Upper lobe of left lung (tissue), 4 donors: ENCODE measurements around the gene SARNP.

ENCODE experiments used
- POLR2AphosphoS5 ChIP-seq, 2 donors: sonication (generic); formaldehyde crosslinking; IDR thresholded peaks; one replicate each; pipeline ENCODE4 v1.5.1; 2017; ENCODE audit warnings: antibody characterized with exemption in 2 of 2
- TF ChIP-seq, protein P1 (sequence below), 6 experiments: fragments of 450-650 bp in 4 of 6; fragments of 200-600 bp in 2 of 6; sonication (generic) in 2 of 6; IDR thresholded peaks; one replicate each; pipeline ENCODE4 v1.5.1; 2016 to 2019; ENCODE audit warnings: antibody characterized with exemption in 6 of 6

DNA sequence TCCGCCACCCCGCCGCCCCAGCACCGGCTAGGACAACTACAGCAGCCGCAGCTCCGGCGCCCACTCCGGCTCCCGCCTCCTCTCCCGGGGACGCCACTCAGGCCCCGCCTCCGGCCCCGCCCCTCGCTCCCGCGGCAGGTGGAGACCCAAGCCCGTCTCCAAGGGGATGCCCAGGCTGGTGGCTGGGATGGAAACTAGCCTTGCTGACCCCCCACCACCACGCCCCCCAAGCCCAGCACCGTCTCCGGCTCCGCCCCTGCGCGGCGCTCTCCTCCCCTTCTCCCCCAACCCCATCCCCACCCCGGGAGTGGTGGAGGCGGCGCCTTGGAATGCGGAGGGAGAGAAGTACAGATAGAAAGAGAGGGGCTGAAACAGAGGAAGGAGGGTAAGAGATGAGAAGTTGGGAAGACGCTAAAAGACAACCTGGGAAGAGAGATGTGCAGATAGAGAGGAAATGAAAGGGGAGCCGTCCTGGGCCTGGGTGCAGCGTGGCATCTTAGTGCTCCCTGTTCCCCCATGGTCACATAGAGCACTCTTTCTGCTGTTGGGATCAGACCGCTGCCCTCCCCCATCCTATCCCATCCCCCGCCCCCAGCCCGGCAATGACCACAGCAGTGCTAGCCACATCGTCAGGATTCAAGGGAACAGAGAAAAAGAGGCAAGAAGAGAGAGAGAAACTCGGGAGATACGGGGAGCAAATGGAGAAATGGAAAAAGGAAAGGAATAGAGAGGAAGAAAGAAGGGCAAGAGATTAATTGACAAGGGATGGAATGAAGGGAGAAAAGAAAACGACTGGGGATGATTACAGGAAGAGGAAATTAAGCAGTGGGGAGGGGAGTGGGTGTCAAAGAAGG, 109.5 kb downstream of the SARNP start, which contains the start of gene ITGA7:
- TF ChIP-seq, protein P1, sequence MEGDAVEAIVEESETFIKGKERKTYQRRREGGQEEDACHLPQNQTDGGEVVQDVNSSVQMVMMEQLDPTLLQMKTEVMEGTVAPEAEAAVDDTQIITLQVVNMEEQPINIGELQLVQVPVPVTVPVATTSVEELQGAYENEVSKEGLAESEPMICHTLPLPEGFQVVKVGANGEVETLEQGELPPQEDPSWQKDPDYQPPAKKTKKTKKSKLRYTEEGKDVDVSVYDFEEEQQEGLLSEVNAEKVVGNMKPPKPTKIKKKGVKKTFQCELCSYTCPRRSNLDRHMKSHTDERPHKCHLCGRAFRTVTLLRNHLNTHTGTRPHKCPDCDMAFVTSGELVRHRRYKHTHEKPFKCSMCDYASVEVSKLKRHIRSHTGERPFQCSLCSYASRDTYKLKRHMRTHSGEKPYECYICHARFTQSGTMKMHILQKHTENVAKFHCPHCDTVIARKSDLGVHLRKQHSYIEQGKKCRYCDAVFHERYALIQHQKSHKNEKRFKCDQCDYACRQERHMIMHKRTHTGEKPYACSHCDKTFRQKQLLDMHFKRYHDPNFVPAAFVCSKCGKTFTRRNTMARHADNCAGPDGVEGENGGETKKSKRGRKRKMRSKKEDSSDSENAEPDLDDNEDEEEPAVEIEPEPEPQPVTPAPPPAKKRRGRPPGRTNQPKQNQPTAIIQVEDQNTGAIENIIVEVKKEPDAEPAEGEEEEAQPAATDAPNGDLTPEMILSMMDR (IDR thresholded peaks at IDR 0.05) = no peak
- no peak for TF ChIP-seq POLR2AphosphoS5 (IDR thresholded peaks at IDR 0.05)
